HG03108 (cell line): Measurements from ENCODE around the gene TMEM131.

Source experiments
- ATAC-seq: cut with Tn5 transposase; IDR thresholded peaks from one replicate; pipeline ENCODE4 v1.9.1; 2021; ENCODE audit warnings: moderate library complexity; ENCODE audit not compliant: unreplicated experiment

The TMEM131 gene

GRCh38 chr2:97741686-97742085, 254.1 kb downstream of the TMEM131 start:
- ATAC-seq, result no peak

- ATAC-seq, result no peak
Observed at GRCh38 chr2:97741251-97741650, 254.5 kb downstream of the TMEM131 start.

- no peak for ATAC-seq
Observed at GRCh38 chr2:97740590-97741182, 255.1 kb downstream of the TMEM131 start.

GRCh38 chr2:97739893-97740245, 255.9 kb downstream of the TMEM131 start:
- ATAC-seq, result no peak

- ATAC-seq, result no peak
Observed at GRCh38 chr2:97739020-97739892, 256.5 kb downstream of the TMEM131 start.

GRCh38 chr2:97738179-97739019, 257.3 kb downstream of the TMEM131 start:
- ATAC-seq, result no peak

- ATAC-seq, result no peak
Observed at GRCh38 chr2:97737421-97738178, 258.1 kb downstream of the TMEM131 start.

GRCh38 chr2:97736608-97737330, 259.0 kb downstream of the TMEM131 start:
- ATAC-seq, result no peak

GRCh38 chr2:97736185-97736584, 259.6 kb downstream of the TMEM131 start:
- ATAC-seq, result no peak

- ATAC-seq, result no peak
Observed at GRCh38 chr2:97735161-97735561, 260.6 kb downstream of the TMEM131 start.

- no peak for ATAC-seq
Observed at GRCh38 chr2:97734061-97735051, 261.4 kb downstream of the TMEM131 start.

- ATAC-seq, result no peak
Observed at GRCh38 chr2:97733341-97734035, 262.3 kb downstream of the TMEM131 start.

- no peak for ATAC-seq
Observed at GRCh38 chr2:97732436-97733340, 263.1 kb downstream of the TMEM131 start.

GRCh38 chr2:97731274-97732020, 264.3 kb downstream of the TMEM131 start:
- ATAC-seq, result no peak

GRCh38 chr2:97730245-97730644, 265.5 kb downstream of the TMEM131 start:
- ATAC-seq, result no peak

GRCh38 chr2:97728091-97728731, 267.5 kb downstream of the TMEM131 start:
- no peak for ATAC-seq
